A673 (cell line): ENCODE results near the gene FBXL15. TPM values are rescaled to one million over a fixed set of nuclear protein-coding genes. Genes with fewer than 3 reads are reported as not detected.

Experiments used
- BruUV-seq: library from RNA; stranded (reverse); fragments of 400-500 nt; replicated peaks from 2 replicates; lab custom pipeline; 2021; lab: Mats Ljungman, UMichigan
- CTCF ChIA-PET: fragments of 300-600 bp; sonication (Branson Sonifier 250); formaldehyde crosslinking; loops from one replicate; lab custom pipeline; 2022; ENCODE audit warnings: antibody characterized with exemption; lab: Charles Lee
- POLR2A ChIA-PET: fragments of 300-600 bp; sonication (Branson Sonifier 250); formaldehyde crosslinking; loops from one replicate; lab custom pipeline; 2022; ENCODE audit warnings: antibody characterized with exemption; ENCODE audit not compliant: low non-redundant PET; lab: Charles Lee
- DNase-seq: peaks from one replicate; pipeline ENCODE4 v3.0.0-alpha.2; 2015; ENCODE audit warnings: low spot score
- H3K27ac ChIP-seq: fragments of 200-600 bp; sonication (generic); 2 replicates; pipeline ENCODE4 v1.5.1; 2016; ENCODE audit warnings: mixed run types, low read depth, mild to moderate bottlenecking, mixed read lengths, antibody characterized with exemption, low read length; ENCODE audit not compliant: poor library complexity, severe bottlenecking
- H3K27me3 ChIP-seq: fragments of 200-600 bp; sonication (generic); replicated peaks from 2 replicates; pipeline ENCODE4 v1.6.1; 2017; ENCODE audit warnings: mixed run types, low read depth, mild to moderate bottlenecking, mixed read lengths, antibody characterized with exemption, low read length; ENCODE audit not compliant: insufficient read depth, poor library complexity
- H3K36me3 ChIP-seq: fragments of 200-600 bp; sonication (generic); 2 replicates; pipeline ENCODE4 v1.6.1; 2016; ENCODE audit warnings: mixed run types, mild to moderate bottlenecking, mixed read lengths, antibody characterized with exemption, low read length; ENCODE audit not compliant: insufficient read depth, poor library complexity, severe bottlenecking
- H3K4me1 ChIP-seq: fragments of 200-600 bp; sonication (generic); 2 replicates; pipeline ENCODE4 v1.6.1; 2017; ENCODE audit warnings: mixed run types, mild to moderate bottlenecking, mixed read lengths, antibody characterized with exemption, low read length; ENCODE audit not compliant: insufficient read depth, poor library complexity, severe bottlenecking
- H3K4me3 ChIP-seq: fragments of 200-600 bp; sonication (generic); 2 replicates; pipeline ENCODE4 v1.5.1; 2016; ENCODE audit warnings: low read depth, mixed run types, mild to moderate bottlenecking, mixed read lengths, low read length; ENCODE audit not compliant: poor library complexity, severe bottlenecking
- H3K9me3 ChIP-seq: fragments of 200-600 bp; sonication (generic); 2 replicates; pipeline ENCODE4 v1.6.1; 2016; ENCODE audit warnings: mixed run types, low read depth, mild to moderate bottlenecking, mixed read lengths, antibody characterized with exemption, low read length; ENCODE audit not compliant: poor library complexity, severe bottlenecking
- EZH2 ChIP-seq: fragments of 200-600 bp; sonication (generic); IDR thresholded peaks from 2 replicates; pipeline ENCODE4 v1.6.1; 2017; ENCODE audit warnings: borderline replicate concordance, low read depth, mild to moderate bottlenecking, mixed read lengths, antibody characterized with exemption, low read length; ENCODE audit not compliant: poor library complexity, severe bottlenecking
- intact Hi-C: fragments of 100-400 bp; cut with micrococcal nuclease; formaldehyde crosslinking; loops from one replicate; pipeline ENCODE4 v1.10.0; 2022; ENCODE audit not compliant: unreplicated experiment
- total RNA-seq: library from RNA; stranded (reverse); gene quantifications from 2 replicates; pipeline ENCODE4 v1.2.3, GENCODE V29; 2021
- TF ChIP-seq, protein P1 (sequence below): fragments of 300-800, 200-600 bp; sonication (generic); conservative IDR thresholded peaks from 2 replicates; pipeline ENCODE4 v1.5.1; 2017; ENCODE audit warnings: low read depth, mild to moderate bottlenecking, antibody characterized with exemption, low read length, moderate library complexity, mixed read lengths

The FBXL15 gene
- total RNA-seq, 1 experiment from 2014 or later: 8.9 TPM

DNA sequence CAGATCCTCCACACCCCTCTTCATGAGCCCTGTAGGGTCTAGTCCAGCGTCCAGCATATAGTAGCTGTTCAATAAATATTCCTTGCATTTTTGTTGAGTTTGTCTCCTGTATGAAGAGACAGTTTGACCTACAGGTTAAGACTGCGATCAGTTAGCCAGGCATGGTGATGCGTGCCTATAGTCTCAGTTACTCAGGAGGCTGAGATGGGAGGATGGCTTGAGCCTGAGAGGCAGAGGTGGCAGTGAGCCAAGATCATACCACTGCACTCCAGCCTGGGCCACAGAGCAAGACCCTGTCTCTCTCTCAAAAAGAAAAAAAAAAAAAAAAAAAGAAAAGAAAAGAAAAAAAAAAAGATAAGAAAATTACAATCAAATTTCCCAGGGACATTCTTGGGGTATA, 16.9 kb downstream of the FBXL15 start:
- Histone ChIP-seq H3K4me3 (no peak overlapping the region), H3K4me1 (peaks cover 6% of the 10 kb centered on the region), H3K36me3 (no peaks in the 10 kb centered on the region), H3K27me3 (no peaks in the 10 kb centered on the region), H3K9me3 (no peaks in the 10 kb centered on the region), H3K27ac (no peak overlapping the region)
- BruUV-seq: no TSS peak
- intact Hi-C loops: no loop called here
- no peak for DNase-seq
- ChIA-PET CTCF (no interaction called here), POLR2A (no interaction called here)
- TF ChIP-seq, protein P1, sequence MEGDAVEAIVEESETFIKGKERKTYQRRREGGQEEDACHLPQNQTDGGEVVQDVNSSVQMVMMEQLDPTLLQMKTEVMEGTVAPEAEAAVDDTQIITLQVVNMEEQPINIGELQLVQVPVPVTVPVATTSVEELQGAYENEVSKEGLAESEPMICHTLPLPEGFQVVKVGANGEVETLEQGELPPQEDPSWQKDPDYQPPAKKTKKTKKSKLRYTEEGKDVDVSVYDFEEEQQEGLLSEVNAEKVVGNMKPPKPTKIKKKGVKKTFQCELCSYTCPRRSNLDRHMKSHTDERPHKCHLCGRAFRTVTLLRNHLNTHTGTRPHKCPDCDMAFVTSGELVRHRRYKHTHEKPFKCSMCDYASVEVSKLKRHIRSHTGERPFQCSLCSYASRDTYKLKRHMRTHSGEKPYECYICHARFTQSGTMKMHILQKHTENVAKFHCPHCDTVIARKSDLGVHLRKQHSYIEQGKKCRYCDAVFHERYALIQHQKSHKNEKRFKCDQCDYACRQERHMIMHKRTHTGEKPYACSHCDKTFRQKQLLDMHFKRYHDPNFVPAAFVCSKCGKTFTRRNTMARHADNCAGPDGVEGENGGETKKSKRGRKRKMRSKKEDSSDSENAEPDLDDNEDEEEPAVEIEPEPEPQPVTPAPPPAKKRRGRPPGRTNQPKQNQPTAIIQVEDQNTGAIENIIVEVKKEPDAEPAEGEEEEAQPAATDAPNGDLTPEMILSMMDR: no peak
- no peak for TF ChIP-seq EZH2

GRCh38 chr10:102438374-102438773, 17.7 kb downstream of the FBXL15 start:
- POLR2A ChIA-PET: no interaction called here
- no peak for TF ChIP-seq EZH2
- TF ChIP-seq, protein P1: no peak
- Histone ChIP-seq H3K27ac (no peak overlapping the region), H3K4me1 (peaks cover 6% of the 10 kb centered on the region), H3K4me3 (no peak overlapping the region), H3K36me3 (no peaks in the 10 kb centered on the region), H3K9me3 (no peaks in the 10 kb centered on the region), H3K27me3 (no peaks in the 10 kb centered on the region)
- DNase-seq: no peak
- CTCF ChIA-PET: no interaction called here
- no TSS peak for BruUV-seq
- intact Hi-C loops: no loop called here

- CTCF ChIA-PET: no interaction called here
- intact Hi-C loops: no loop called here
- DNase-seq: no peak
- Histone ChIP-seq H3K9me3 (no peaks in the 10 kb centered on the region), H3K4me3 (no peak overlapping the region), H3K27me3 (no peaks in the 10 kb centered on the region), H3K36me3 (no peaks in the 10 kb centered on the region), H3K27ac (no peak overlapping the region), H3K4me1 (no peaks in the 10 kb centered on the region)
- no TSS peak for BruUV-seq
- TF ChIP-seq, protein P1: no peak
- TF ChIP-seq EZH2: no peak
- POLR2A ChIA-PET: no interaction called here
These were observed 24.2 kb downstream of the FBXL15 start for GRCh38 chr10:102444851-102445250.
